ENCODE results near the gene FARS2. TPM values are rescaled to one million over a fixed set of nuclear protein-coding genes. Genes with fewer than 3 reads are reported as not detected.

The FARS2 gene
- total RNA-seq, 1 experiment from 2014 or later: 13.8 TPM

- Histone ChIP-seq H3K9ac (ENCODE audit: low read length) (no peak overlapping the region), H3K9me3 (ENCODE audit: control insufficient read depth in 1 of 2, insufficient read depth in 1 of 2, low read depth in 1 of 2, low read length in 2 of 2) (no peaks in the 10 kb centered on the region), H3K4me1 (ENCODE audit: control insufficient read depth in 1 of 2, insufficient read depth in 2 of 2, low read length in 2 of 2) (peaks cover 0 to 18% of the 10 kb centered on the region in 2 experiments; a peak in 1 of 4 replicates), H3K27ac (ENCODE audit: low read depth, low read length) (no peak overlapping the region), H3K4me2 (ENCODE audit: low read length) (no peak overlapping the region), H4K20me1 (ENCODE audit: insufficient read depth) (no peaks in the 10 kb centered on the region), H3K27me3 (ENCODE audit: insufficient read depth, low read length) (no peaks in the 10 kb centered on the region), H3K4me3 (replicated peaks in 1 of 2; ENCODE audit: low read depth in 1 of 2, low read length in 2 of 2) (no peak overlapping the region), H3K79me2 (ENCODE audit: insufficient read depth, low read length) (no peaks in the 10 kb centered on the region), H3K36me3 (ENCODE audit: control insufficient read depth in 1 of 2, insufficient read depth in 2 of 2, low read length in 2 of 2) (no peaks in the 10 kb centered on the region), H2AFZ (ENCODE audit: low read depth, low read length, poor library complexity, severe bottlenecking) (no peak overlapping the region), H3K9me2 (ENCODE audit: insufficient read depth) (no peaks in the 10 kb centered on the region)
- DNase-seq (ENCODE audit: low read depth, low spot score) (no peak), ATAC-seq (no peak)
- ChIA-PET POLR2A (no interaction called here), RAD21 (ENCODE audit: low non-redundant PET in 1 of 2, low total read pairs in 2 of 2, uncharacterized antibody in 2 of 2, unreplicated experiment in 2 of 2) (interaction anchor here in 1 of 2 experiments (0.5 kb wide), 1 partner anchor 14 kb away, joined by 3 read pairs; no protein-coding TSS in a partner anchor), CTCF (no interaction called here)
- no peak for TF ChIP-seq TCF7L2 (IDR thresholded peaks at IDR 0.05; ENCODE audit: borderline replicate concordance, extremely low read depth, insufficient read depth, insufficient read length)
- TF ChIP-seq, protein P1, sequence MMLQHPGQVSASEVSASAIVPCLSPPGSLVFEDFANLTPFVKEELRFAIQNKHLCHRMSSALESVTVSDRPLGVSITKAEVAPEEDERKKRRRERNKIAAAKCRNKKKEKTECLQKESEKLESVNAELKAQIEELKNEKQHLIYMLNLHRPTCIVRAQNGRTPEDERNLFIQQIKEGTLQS (IDR thresholded peaks at IDR 0.05): no peak
- TF ChIP-seq, protein P2, sequence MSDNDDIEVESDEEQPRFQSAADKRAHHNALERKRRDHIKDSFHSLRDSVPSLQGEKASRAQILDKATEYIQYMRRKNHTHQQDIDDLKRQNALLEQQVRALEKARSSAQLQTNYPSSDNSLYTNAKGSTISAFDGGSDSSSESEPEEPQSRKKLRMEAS (IDR thresholded peaks at IDR 0.05): no peak
- TF ChIP-seq CEBPB (IDR thresholded peaks at IDR 0.05; ENCODE audit: low read depth): no peak
- no peak for TF ChIP-seq CBX3 (IDR thresholded peaks at IDR 0.05; ENCODE audit: low read depth)
- TF ChIP-seq POLR2AphosphoS5 (IDR thresholded peaks at IDR 0.05; ENCODE audit: low read depth, low read length): no peak
- TF ChIP-seq ZNF274 (IDR thresholded peaks at IDR 0.05; ENCODE audit: low read depth, low read length): no peak
- TF ChIP-seq ELF1 (IDR thresholded peaks at IDR 0.05; ENCODE audit: borderline replicate concordance, low read depth): no peak
- no peak for TF ChIP-seq SIN3A (IDR thresholded peaks at IDR 0.05; ENCODE audit: low read depth)
- TF ChIP-seq CTCF (IDR thresholded peaks at IDR 0.05 in 2 of 3, conservative IDR thresholded peaks at IDR 0.05 in 1 of 3; ENCODE audit: borderline replicate concordance in 1 of 3, insufficient read depth in 1 of 3, low read depth in 2 of 3, low read length in 2 of 3): no peak
- intact Hi-C loops (cut with micrococcal nuclease): no loop called here
- no TSS peak for BruUV-seq (replicated peaks)
These were observed 196.8 kb downstream of the FARS2 start for GRCh38 chr6:5457983-5458683.

All from HCT116 (cell line).